Muscle of arm (tissue), 14 donors: ENCODE measurements around the gene XKRX. TPM values are rescaled to one million over a fixed set of nuclear protein-coding genes. Genes with fewer than 3 reads are reported as not detected.

Experiments used
- DNase-seq: peaks from one replicate; pipeline ENCODE4 v3.0.0-alpha.2; 2013
- long read RNA-seq, 11 donors: transcript quantifications; one replicate each; lab custom pipeline, GENCODE V29; 2026
- polyA plus RNA-seq, 12 donors: library from polyadenylated mRNA; unstranded; fragments of 120-200 nt; gene quantifications; one replicate each; pipeline ENCODE4 v1.2.1, GENCODE V29; 2013; ENCODE audit not compliant: insufficient read length in 12 of 12

Gene XKRX
- 1 to 10 TPM in 1 of 12 donors, under 1 TPM in 4, not detected in 7; 0.07 to 1.5 (median 0.37) TPM for polyA plus RNA-seq
- long read RNA-seq, donor 1 = 0 reads
- long read RNA-seq, donor 2 = 0 reads
- long read RNA-seq, donor 3 = 0 reads
- long read RNA-seq, donor 4 = 0 reads
- long read RNA-seq, donor 5 = 0 reads
- long read RNA-seq, donor 6 = 0 reads
- long read RNA-seq, donor 7 = 0 reads
- long read RNA-seq, donor 8 = 0 reads
- long read RNA-seq, donor 9 = 0 reads
- long read RNA-seq, donor 10 = 0 reads
- long read RNA-seq, donor 11 = 0 reads

- DNase-seq = no peak
Measured at GRCh38 chrX:100928660-100929613, at the start of gene XKRX. XKRX (minus strand) TSS chrX:100928917; CDS start chrX:100928304, 613 bp downstream.

GRCh38 chrX:100976211-100976610 is 47.5 kb upstream of the XKRX start:
- no peak for DNase-seq

GRCh38 chrX:100975212-100975611 is 46.5 kb upstream of the XKRX start:
- DNase-seq = no peak

GRCh38 chrX:100973411-100973810 is 44.7 kb upstream of the XKRX start:
- no peak for DNase-seq

- DNase-seq = no peak
Measured at GRCh38 chrX:100969936-100970335, 41.2 kb upstream of the XKRX start.

- no peak for DNase-seq
Measured at GRCh38 chrX:100969408-100969807, 40.7 kb upstream of the XKRX start, which contains the start of gene ARL13A. ARL13A (plus strand) TSS chrX:100969708; CDS start chrX:100973690, 3,982 bp downstream.

GRCh38 chrX:100964362-100964761 is 35.6 kb upstream of the XKRX start:
- DNase-seq = no peak

GRCh38 chrX:100962811-100963210 is 34.1 kb upstream of the XKRX start:
- DNase-seq = no peak

- no peak for DNase-seq
Measured at GRCh38 chrX:100948557-100948956, 19.8 kb upstream of the XKRX start.

GRCh38 chrX:100946299-100946927 is 17.7 kb upstream of the XKRX start:
- no peak for DNase-seq

GRCh38 chrX:100944601-100945000 is 15.9 kb upstream of the XKRX start:
- no peak for DNase-seq

GRCh38 chrX:100939333-100939732 is 10.6 kb upstream of the XKRX start:
- no peak for DNase-seq

- no peak for DNase-seq
Measured at GRCh38 chrX:100935767-100936166, 7.0 kb upstream of the XKRX start.

- no peak for DNase-seq
Measured at GRCh38 chrX:100931925-100932285, 3.2 kb upstream of the XKRX start.

GRCh38 chrX:100931218-100931924 is 2.7 kb upstream of the XKRX start:
- no peak for DNase-seq

GRCh38 chrX:100926453-100926852 is 2.3 kb downstream of the XKRX start:
- no peak for DNase-seq

GRCh38 chrX:100924375-100924774 is 4.3 kb downstream of the XKRX start:
- no peak for DNase-seq

- DNase-seq = no peak
Measured at GRCh38 chrX:100915562-100915961, 13.2 kb downstream of the XKRX start.

GRCh38 chrX:100913111-100913510 is 15.6 kb downstream of the XKRX start:
- DNase-seq = no peak

GRCh38 chrX:100911731-100912130 is 17.0 kb downstream of the XKRX start:
- DNase-seq = no peak

GRCh38 chrX:100905620-100906019 is 23.1 kb downstream of the XKRX start:
- no peak for DNase-seq

GRCh38 chrX:100904433-100904832 is 24.3 kb downstream of the XKRX start:
- no peak for DNase-seq
